Prostate gland (tissue), 2 donors: ENCODE measurements around the gene COL9A3.

Experiments
- POLR2A ChIP-seq: fragments of 450-650 bp; IDR thresholded peaks from one replicate; pipeline ENCODE4 v1.6.1; 2016; ENCODE audit warnings: antibody characterized with exemption, mild to moderate bottlenecking
- TF ChIP-seq, protein P1 (sequence below), 4 experiments: fragments of 200-600 bp in 2 of 4; fragments of 450-650 bp in 2 of 4; sonication (generic) in 2 of 4; IDR thresholded peaks; 1 replicate in 3 of 4; 2 replicates in 1 of 4; pipeline ENCODE4 v1.5.1; 2016 to 2019; ENCODE audit warnings: antibody characterized with exemption in 4 of 4, mild to moderate bottlenecking in 2 of 4, moderate library complexity in 2 of 4

DNA sequence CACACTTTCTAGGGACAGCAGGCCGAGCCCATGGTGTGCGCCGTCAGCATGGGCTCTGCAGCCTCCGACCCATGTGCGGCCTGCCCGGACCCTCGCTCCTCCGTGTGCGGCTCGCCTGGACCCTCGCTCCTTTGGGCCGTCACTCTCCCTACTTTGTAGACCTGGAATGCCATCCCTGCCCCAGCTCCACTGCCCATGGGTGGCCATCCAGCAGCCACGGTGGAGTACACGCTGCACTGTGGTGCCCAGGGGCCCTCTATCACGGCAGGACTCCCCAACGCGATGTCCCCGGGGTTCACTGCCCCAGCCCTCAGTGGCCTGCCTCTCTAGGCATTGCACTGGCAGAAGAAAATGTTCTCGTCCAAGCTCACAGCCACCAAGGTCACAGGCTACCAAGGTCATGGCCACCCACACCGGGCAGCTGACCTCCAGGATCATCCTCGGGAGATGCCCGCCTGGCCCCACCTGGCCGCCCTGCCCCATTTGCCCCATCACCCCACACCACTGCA is 44.7 kb upstream of the COL9A3 start:
- TF ChIP-seq, protein P1, sequence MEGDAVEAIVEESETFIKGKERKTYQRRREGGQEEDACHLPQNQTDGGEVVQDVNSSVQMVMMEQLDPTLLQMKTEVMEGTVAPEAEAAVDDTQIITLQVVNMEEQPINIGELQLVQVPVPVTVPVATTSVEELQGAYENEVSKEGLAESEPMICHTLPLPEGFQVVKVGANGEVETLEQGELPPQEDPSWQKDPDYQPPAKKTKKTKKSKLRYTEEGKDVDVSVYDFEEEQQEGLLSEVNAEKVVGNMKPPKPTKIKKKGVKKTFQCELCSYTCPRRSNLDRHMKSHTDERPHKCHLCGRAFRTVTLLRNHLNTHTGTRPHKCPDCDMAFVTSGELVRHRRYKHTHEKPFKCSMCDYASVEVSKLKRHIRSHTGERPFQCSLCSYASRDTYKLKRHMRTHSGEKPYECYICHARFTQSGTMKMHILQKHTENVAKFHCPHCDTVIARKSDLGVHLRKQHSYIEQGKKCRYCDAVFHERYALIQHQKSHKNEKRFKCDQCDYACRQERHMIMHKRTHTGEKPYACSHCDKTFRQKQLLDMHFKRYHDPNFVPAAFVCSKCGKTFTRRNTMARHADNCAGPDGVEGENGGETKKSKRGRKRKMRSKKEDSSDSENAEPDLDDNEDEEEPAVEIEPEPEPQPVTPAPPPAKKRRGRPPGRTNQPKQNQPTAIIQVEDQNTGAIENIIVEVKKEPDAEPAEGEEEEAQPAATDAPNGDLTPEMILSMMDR (IDR thresholded peaks at IDR 0.05) = no peak
- TF ChIP-seq POLR2A = no peak
